Progenitor cell of endocrine pancreas (in vitro differentiated cells): ENCODE results near the gene PAX5. TPM values are rescaled to one million over a fixed set of nuclear protein-coding genes. Genes with fewer than 3 reads are reported as not detected.

Experiments
- DNase-seq: peaks from one replicate; pipeline ENCODE4 v3.0.0; 2021; ENCODE audit warnings: low spot score; ENCODE audit not compliant: unreplicated experiment
- H3K27ac Mint-ChIP-seq: 2 replicates; pipeline ENCODE4 v1.8.0; 2021; ENCODE audit warnings: mild to moderate bottlenecking, moderate library complexity, mixed read lengths
- H3K27me3 Mint-ChIP-seq: 2 replicates; pipeline ENCODE4 v1.8.0; 2021; ENCODE audit warnings: mixed read lengths
- H3K36me3 Mint-ChIP-seq: 2 replicates; pipeline ENCODE4 v1.8.0; 2022; ENCODE audit warnings: mixed read lengths; ENCODE audit not compliant: insufficient read depth
- H3K4me1 Mint-ChIP-seq: 2 replicates; pipeline ENCODE4 v1.8.0; 2021; ENCODE audit warnings: low read depth, mixed read lengths
- H3K4me3 Mint-ChIP-seq: 2 replicates; pipeline ENCODE4 v1.8.0; 2021; ENCODE audit warnings: low read depth, mild to moderate bottlenecking, moderate library complexity, mixed read lengths
- H3K9me3 Mint-ChIP-seq: 2 replicates; pipeline ENCODE4 v1.8.0; 2021; ENCODE audit warnings: low read depth, mixed read lengths
- CTCF ChIP-seq: fragments of 200-600 bp; sonication (generic); IDR thresholded peaks from one replicate; pipeline ENCODE4 v1.5.0; 2021; ENCODE audit warnings: antibody characterized with exemption, mild to moderate bottlenecking; ENCODE audit not compliant: unreplicated experiment
- total RNA-seq: library from RNA; stranded (reverse); gene quantifications from 2 replicates; pipeline ENCODE4 v1.2.1, GENCODE V29; 2021

The PAX5 gene
- total RNA-seq, 1 donor from 2014 or later, result not detected

DNA sequence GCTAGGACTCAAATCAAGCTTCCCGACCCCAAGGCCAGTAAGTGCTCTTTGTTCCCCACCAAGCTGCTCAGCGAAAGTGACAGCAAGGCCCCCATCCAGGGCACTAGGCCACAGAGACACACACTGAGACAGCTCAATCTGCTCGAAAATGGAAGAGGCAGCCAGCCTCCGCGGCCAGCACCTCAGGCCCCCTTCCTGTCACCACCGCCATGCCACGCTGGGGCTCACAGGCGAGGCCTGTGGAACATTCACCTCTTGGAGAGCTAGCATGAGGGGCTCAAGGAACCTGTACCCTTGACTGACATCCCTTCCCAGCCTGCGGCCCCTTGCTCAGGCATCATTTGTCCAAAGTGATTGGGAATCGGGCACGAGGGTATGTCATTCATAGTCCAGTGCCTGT lies 71.4 kb downstream of the PAX5 start:
- peaks cover 14% of the 10 kb centered on the region for H3K4me1 Mint-ChIP-seq
- H3K27me3 Mint-ChIP-seq, result peaks cover 87% of the 10 kb centered on the region
- no peaks in the 10 kb centered on the region for H3K9me3 Mint-ChIP-seq
- no peaks in the 10 kb centered on the region for H3K36me3 Mint-ChIP-seq
- no peak for DNase-seq
- no peak overlapping the region for H3K27ac Mint-ChIP-seq
- no peak for TF ChIP-seq CTCF
- no peak overlapping the region for H3K4me3 Mint-ChIP-seq

DNA sequence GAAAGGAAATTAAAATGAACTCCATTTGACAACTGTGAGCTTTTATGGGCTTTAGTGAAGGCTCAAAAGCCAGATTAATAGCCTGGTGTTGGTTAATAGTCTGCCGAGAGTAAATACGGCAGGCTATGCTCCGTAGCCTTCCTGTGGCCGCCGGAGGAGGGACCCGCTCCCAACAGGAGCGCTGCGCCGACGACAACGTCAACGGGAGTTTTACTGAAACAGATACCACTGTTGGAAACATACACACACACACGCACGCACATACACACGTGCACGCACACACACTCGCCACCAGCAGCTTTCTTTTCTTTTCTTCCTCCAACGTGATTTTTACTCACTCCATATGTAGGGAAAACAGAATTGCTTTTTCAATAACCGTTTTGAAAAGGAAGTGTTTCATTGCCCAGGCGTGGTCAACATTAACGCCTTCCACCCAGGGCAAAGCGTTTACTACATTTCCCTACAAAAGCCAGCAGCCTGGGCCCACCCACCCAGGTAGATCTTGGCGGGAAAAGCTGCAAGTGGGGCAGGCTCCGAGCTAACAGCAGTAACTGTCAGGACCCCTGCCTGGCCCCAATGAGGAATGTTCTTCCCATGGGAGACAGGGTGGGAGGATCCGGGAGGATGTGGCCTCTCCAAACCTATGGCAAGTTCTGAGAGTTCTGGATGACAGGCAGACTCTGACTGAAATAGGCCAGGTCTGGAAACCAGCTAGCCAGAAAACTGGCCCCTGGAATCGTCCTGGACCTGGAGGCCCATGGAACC lies 72.3 kb downstream of the PAX5 start:
- DNase-seq, result no peak
- Mint-ChIP-seq H3K27me3 (peaks cover 87% of the 10 kb centered on the region), H3K27ac (no peak overlapping the region), H3K36me3 (no peaks in the 10 kb centered on the region), H3K9me3 (no peaks in the 10 kb centered on the region), H3K4me3 (no peak overlapping the region), H3K4me1 (peaks cover 14% of the 10 kb centered on the region)
- no peak for TF ChIP-seq CTCF

DNA sequence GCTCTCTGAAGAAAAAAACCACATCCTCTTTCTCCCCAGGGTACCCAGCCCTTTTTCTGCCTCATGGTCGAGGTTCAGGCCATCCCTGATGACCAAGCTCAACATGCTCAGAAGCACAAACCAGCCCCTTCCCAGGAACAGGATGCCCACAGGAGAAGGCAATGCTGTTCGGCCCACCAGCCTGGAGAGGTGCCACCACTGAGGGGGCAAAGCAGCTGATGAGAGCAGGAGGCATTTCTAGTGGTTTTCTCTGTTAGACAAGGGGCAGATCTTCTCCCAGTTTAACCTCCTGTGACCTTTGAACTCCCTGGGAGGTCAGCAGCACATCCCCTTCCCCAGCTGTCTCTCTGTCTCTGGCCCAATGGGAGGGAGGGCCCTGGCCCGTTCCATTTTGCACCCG lies 73.0 kb downstream of the PAX5 start:
- H3K9me3 Mint-ChIP-seq, result no peaks in the 10 kb centered on the region
- no peaks in the 10 kb centered on the region for H3K36me3 Mint-ChIP-seq
- peaks cover 14% of the 10 kb centered on the region for H3K4me1 Mint-ChIP-seq
- H3K27me3 Mint-ChIP-seq, result peaks cover 88% of the 10 kb centered on the region
- DNase-seq, result no peak
- TF ChIP-seq CTCF, result no peak
- H3K27ac Mint-ChIP-seq, result no peak overlapping the region
- no peak overlapping the region for H3K4me3 Mint-ChIP-seq

DNA sequence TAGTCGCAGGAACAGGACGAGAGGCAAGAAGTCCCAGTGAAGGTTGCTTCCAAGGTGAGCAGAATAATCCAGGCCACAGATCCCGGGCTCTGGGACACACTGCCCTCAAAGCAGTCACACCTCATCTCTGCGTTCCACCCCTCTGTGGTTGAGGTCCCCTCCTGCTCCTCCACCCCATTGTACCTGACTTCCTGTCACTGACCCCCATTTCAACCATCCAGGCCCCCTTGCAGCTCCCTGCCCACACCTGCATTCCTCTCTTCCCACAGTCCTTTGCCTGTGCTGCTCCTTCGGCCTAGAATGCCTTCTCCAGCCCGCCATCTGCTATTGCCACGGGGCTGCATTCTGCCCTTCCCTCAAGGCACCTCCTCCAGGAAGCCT lies 73.5 kb downstream of the PAX5 start:
- Mint-ChIP-seq H3K4me3 (no peak overlapping the region), H3K4me1 (peaks cover 14% of the 10 kb centered on the region), H3K36me3 (no peaks in the 10 kb centered on the region), H3K27me3 (peaks cover 85% of the 10 kb centered on the region), H3K9me3 (no peaks in the 10 kb centered on the region), H3K27ac (no peak overlapping the region)
- no peak for DNase-seq
- no peak for TF ChIP-seq CTCF

DNA sequence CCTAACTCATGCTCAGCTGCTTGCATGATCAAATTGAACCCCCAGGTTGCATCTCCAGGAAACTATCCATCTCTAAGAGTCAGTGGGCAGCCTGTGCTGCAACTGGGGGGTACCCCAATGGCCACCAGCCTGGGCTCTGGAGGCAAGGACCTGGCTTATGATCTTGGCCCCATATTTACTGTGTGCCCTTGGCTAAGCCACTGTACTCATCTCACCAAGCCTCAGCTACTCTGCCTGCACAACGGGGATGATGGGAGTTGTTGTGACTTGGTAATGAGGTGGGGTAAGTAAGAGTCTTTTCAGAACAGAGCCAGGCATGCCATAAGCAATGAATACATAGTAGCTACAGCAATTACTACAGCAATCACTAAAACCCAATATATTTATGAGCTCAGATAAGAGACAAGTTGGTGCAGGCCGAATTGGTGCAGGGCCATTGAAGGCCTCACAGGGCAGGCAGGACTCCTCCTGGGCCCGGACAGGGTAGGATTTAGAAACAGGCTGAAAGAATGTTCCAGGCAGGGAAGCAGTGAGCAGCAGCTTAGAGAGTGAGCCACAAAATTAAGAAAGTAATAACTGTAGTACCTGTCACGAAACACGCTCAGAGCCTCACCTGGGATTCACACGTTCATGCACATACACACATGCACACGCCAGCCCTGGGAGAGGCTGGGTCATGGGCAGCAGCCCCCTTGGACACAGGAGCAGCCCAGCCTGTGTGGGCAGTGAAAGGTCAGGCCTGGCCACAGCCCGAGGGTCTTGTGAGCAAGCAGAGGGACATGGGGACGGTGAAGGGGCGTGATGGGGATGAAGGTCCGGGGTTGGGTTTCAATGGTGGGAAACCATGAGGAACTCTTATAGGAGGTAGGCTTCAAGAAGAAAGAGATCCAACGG lies 74.1 kb downstream of the PAX5 start:
- TF ChIP-seq CTCF, result no peak
- Mint-ChIP-seq H3K27ac (no peak overlapping the region), H3K36me3 (no peaks in the 10 kb centered on the region), H3K4me1 (peaks cover 14% of the 10 kb centered on the region), H3K27me3 (peaks cover 84% of the 10 kb centered on the region), H3K4me3 (no peak overlapping the region), H3K9me3 (peaks cover 2% of the 10 kb centered on the region)
- DNase-seq, result no peak
